ENCODE results near the gene SLC18B1.

Gene SLC18B1
- total RNA-seq, result 7.5 to 19.7 reads per million in 2 experiments

GRCh38 chr6:132797951-132798868 lies at the start of gene SLC18B1:
TSS of gene SLC18B1 (minus strand) at chr6:132798637. CDS start at chr6:132798456, 181 bp downstream.
- peak; percentile 36 for DNase-seq (ENCODE audit: low read depth)

GRCh38 chr6:132843316-132844035 lies 45.0 kb upstream of the SLC18B1 start:
- DNase-seq (ENCODE audit: low read depth), result no peak

- DNase-seq (ENCODE audit: low read depth), result no peak
Observed at GRCh38 chr6:132841966-132842365, 43.5 kb upstream of the SLC18B1 start.

- no peak for DNase-seq (ENCODE audit: low read depth)
Observed at GRCh38 chr6:132832891-132833290, 34.5 kb upstream of the SLC18B1 start.

DNA sequence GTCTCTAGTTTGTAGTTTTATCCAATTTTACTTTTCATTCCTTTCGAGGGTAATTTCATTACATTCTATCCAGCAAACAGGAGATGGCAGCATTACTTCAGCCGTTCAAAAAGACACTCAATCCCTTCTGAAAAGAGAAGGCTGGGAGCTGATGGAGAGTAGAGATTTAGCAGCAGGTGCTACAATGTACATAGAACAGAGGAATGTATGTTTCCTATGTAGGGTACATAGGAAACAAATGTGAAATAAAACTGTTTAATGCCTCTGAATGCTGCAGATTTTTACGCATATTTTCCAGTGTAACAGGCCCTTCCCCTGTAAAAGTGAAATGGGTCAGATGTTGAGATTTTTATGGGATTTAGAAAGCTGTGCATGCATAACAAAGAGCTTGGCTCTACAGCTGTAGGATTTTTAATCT lies 31.9 kb upstream of the SLC18B1 start:
- no peak for DNase-seq (ENCODE audit: low read depth)

DNA sequence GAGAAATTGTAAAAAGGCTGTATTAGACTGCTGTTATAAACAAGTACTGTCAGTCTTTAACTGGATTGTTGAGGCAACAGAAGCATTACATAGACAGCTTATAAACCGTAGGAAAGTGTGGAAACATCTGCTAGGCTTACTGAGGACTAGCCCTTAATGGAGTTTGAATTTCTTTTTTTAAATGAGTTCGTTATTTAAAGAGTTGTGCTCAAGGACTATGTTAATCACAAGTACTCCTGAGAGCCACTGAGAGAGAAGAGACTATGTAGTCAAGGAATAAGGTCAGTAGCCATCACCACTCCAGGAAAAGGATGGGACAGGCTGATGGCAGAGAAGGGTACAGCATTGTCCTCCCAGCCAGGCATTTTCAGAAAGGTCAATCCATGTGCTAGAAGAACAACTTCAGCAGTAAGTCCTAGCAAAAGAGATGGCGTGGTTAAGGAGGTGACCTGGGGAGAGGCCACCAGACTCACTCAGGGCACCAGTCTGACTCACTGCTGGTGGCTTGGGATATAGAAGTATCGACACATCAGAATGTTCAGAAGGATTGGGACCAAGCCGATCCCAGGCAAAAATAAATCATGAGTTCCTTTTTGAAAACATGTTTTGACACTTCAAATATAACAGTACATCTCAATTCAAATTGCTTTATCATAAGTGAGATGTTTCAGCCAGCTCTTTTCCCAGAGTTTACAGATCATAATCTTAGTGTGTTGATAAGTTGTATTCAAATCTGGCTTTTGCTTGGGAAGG lies 22.4 kb upstream of the SLC18B1 start:
- no peak for DNase-seq (ENCODE audit: low read depth)

GRCh38 chr6:132819405-132820161 lies 21.1 kb upstream of the SLC18B1 start:
- DNase-seq (ENCODE audit: low read depth), result no peak

DNA sequence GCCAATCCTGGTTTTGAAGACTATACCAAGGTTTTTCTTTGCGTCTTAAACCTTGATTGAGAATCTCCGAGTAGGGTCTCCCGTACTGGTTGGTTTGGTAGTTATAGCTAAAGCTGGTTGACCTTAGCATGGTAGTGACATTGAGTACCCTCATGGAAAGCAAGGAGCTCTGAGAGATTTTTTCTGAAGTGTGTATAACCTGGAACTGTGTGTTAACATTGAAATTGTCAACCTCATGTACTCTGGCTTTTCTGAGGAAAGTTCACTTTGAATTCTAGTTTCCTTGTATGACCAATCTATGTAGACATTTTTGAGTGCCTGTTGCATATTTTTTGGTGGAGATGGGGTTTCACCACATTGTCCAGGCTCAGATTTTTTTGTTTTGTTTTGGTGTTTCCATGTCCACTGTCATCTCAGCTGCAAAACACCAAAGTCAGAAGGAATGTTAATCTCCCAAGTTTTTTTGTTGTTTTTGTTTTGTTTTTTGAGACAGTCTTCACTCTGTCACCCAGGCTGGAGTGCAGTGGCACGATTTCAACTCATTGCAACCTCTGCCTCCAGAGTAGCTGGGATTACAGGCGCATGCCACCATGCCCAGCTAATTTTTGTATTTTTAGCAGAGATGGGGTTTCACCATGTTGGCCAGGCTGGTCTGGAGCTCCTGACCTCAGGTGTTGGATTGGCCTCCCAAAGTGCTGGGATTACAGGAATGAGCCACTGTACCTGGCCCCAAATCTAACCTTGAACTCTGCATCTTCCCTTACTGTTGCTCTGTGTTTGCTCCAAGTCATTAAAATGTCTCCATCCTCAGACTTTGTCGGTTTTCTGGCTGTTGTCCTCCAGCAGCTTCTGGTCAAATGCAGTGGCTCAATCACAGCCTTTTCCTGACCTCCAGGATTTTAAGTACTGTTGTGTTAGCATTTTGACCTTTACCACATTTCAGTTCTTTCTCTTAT lies 20.2 kb upstream of the SLC18B1 start:
- DNase-seq (ENCODE audit: low read depth), result no peak

- no peak for DNase-seq (ENCODE audit: low read depth)
Observed at GRCh38 chr6:132817554-132818403, 19.3 kb upstream of the SLC18B1 start.

DNA sequence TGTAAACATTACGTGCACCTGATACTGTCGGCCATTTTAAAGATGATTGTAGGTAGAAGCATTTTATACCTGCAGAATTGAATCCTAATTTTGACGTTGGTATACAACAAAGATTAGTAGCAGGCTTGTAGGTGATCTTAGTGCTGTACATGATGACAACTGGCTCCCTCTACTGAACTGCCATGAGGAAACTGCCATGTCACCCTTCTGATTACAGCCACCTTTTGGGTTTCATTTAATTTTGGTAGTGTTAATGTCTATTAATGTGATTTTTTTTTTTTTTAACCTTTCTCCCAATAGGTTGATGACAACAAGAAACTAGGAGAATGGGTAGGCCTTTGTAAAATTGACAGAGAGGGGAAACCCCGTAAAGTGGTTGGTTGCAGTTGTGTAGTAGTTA lies 18.2 kb upstream of the SLC18B1 start:
- no peak for DNase-seq (ENCODE audit: low read depth)

GRCh38 chr6:132814716-132815570 lies 16.5 kb upstream of the SLC18B1 start:
- peak; percentile 5 for DNase-seq (ENCODE audit: low read depth)

GRCh38 chr6:132813173-132813856 lies 14.9 kb upstream of the SLC18B1 start:
- DNase-seq (ENCODE audit: low read depth), result peak; percentile 14

GRCh38 chr6:132812756-132813172 lies 14.3 kb upstream of the SLC18B1 start:
- DNase-seq (ENCODE audit: low read depth), result no peak

DNA sequence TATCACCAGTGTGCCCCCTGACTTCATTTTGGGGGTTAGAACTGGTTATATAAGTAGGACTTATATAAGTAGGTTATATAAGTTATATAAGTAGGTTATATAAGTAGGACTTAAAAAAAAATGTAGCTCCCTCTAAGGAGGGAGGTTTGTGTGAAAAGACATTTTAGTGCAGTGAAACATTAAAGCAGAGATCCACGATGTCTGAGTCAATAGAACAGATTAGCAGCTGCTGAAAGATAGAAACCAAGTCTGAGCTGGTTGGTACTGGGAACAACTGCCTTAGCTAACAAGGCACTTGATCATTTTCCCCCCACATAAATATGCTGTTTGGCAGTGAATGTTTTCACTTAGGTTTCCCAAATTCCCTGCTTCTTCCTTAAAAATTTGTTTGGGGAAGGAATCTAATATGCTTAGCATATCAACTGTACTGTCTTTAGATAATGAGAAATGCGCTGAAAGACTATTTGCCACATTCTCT lies 13.9 kb upstream of the SLC18B1 start:
- no peak for DNase-seq (ENCODE audit: low read depth)

- DNase-seq (ENCODE audit: low read depth), result no peak
Observed at GRCh38 chr6:132811276-132811675, 12.8 kb upstream of the SLC18B1 start.

DNA sequence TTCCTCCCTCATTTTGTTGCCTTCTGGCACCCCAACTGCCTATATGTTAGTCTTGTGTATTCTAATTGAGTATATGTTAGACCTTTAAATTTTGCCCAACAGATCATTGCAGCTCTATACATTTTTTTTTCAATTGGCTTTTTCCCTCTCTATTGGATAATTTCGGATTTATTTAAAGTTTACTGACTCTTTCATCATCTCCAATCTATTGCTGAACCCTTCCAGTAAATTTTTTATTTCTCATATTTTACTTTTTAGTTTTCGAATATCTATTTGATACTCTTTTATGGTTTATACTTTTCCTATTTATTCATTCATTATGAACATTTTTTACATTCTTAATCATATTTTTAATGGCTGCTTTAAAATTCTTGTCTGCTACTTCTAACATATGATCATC lies 7.1 kb upstream of the SLC18B1 start:
- no peak for DNase-seq (ENCODE audit: low read depth)

DNA sequence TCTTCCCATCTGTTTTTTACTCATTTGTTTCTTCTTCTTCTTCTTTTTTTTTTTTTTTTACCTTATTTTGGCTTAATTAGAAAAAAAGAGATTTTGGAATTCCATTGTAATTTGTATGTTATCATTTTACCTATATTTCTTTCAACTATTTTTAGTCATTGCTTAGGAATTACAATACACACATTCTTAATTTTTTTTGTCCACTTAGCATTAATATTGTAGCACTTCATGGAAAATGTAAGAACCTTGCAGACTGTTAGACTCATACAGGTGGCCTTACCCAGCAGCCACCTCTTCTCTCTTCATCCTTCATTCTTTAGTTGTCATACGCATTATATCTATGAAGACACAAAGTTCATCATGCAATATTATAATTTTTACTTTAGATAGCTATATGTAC lies 5.8 kb upstream of the SLC18B1 start:
- no peak for DNase-seq (ENCODE audit: low read depth)

DNA sequence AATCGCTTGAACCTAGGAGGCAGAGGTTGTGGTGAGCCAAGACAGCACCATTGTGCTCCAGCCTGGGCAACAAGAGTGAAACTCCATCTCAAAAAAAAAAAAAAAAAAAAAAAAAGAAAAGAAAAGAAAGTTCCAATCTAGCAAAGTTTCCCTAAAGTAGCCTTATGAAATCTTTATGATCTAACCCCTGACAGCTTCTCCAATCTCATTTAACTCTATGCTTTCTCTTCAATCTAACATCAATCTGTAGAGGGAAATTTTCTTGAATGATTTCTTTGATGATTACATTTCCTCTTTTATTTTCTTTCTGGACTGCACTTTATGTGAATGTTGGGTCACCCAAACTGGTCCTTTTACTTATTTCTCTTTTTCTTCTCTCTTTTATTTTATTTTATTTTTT lies 2.2 kb upstream of the SLC18B1 start:
- no peak for DNase-seq (ENCODE audit: low read depth)
